ENCODE data around the gene PIGQ.

PIGQ gene

DNA sequence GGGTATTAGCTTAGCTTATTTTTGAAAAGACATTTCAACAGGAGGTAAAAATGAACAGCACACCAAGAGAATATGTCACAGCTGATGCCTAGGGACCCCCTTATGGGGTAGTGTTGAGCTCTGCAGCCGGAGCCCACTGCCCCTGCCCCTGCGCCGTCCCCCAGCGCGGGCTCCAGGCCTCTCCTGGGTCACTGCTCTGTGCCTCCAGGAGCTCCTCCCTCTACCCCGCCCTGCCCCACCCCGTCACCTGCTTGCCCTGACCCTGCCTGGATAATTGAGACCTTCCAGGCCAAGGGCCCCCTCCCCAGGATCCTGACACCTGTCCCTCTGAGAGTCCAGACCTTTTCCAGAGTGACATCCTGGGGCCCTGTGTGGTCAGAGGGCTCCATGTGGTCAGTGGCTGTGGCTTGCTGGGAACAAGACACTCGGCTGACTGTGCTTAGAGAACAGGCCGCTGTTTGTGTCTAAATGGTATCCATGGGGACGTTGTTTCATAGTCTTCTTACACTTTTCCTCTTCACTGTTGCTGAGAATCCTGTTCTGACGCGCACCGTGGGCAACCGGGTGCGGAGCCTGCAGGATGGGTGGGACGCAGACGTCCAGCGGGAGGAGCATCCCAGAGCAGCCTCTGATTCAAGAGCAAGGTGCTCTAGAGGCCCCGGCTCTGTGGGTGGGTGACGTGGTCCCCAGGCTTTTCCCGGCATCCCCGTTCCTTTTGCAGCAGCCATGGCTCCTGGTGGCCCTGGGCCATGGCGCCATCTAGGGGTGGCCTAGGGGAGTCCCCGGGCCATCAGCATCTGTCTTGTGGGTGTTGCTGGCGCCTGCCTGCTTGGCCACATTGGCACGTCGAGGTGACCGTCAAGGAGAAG is 41.0 kb downstream of the PIGQ start:
- DNase-seq: peak; percentile 73

GRCh38 chr16:615122-615521 is 45.4 kb downstream of the PIGQ start:
- no peak for DNase-seq

- no peak for DNase-seq
These were observed 47.2 kb downstream of the PIGQ start for GRCh38 chr16:616733-617586.

GRCh38 chr16:617855-618254 is 48.1 kb downstream of the PIGQ start:
- no peak for DNase-seq

DNA sequence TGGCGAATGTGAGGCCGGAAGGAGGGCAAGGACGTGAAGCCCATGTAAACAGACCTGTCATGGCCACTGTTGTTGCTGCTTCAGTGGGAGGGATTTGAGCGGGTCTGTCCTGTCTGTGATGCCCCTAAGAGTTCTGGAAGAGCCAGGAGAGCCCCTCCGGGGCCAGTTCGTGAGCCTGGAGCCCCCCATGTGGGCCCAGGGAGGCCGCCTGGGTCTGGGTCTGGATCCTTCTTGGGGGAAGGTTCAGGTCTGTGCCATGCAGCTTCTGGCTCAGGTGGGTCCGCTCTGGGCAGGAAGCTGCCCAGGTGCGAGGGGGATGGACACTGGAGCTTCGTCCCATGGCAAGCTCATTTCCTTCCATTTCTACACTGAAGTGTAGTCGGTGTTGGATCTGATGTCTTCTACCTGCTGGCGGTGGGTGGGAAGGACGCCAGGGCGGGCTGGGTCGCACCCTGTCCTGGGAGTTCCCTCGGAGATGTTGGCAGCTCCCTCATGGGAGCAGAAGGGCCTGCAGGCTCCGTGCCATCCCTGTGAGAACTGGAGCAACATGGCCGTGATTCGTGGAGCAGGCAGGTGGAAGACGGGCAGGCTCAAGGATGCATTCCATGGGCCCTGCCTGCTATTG is 49.8 kb downstream of the PIGQ start:
- DNase-seq: no peak

- no peak for DNase-seq
These were observed 51.1 kb downstream of the PIGQ start for GRCh38 chr16:620700-621525.

DNA sequence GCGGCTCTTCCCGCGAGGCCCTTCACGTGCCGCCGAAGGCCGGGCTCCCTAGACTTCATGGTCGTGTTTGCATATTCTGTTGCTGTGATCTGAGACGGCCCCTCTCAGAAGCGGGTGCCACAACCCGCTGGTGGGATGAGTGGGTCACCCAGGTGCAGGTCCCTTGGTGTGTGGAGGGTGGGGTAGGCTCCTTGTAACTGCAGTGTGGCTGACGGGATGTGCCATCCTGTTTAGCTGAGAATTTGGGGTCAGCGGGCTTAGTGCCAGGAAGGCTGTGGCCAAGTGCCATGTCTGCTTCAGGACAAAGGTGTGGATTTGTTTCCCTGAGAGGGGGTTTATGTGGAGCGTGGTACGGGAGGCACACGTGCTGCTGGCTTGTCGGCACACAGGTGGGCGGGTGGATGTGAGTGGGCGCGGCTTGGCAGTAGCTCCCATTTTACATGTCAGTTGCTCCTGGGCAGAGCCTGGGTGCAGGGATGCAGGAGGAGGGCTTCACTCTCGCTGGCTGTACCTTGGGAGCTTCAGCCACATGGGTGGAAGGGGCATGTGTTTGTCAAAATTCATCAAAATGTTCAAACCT is 51.8 kb downstream of the PIGQ start:
- DNase-seq: no peak

DNA sequence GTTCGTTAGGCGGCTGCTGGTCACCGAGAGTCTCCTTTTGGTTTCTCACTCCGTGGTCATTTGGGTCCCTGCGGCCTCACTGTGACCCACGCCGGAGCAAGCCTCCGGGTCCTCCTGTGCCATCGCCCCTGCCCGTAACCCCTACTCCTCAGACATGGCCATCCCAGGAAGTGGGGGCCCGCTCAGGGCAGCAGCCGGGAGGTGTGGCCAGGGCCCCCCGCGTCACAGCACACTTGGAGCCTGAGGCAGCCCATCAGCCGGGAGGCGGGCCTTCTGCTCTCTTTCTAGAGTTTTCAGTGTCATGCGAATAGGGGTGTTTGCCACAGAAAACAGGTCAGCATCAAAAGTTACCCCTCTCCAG is 53.1 kb downstream of the PIGQ start:
- no peak for DNase-seq

DNA sequence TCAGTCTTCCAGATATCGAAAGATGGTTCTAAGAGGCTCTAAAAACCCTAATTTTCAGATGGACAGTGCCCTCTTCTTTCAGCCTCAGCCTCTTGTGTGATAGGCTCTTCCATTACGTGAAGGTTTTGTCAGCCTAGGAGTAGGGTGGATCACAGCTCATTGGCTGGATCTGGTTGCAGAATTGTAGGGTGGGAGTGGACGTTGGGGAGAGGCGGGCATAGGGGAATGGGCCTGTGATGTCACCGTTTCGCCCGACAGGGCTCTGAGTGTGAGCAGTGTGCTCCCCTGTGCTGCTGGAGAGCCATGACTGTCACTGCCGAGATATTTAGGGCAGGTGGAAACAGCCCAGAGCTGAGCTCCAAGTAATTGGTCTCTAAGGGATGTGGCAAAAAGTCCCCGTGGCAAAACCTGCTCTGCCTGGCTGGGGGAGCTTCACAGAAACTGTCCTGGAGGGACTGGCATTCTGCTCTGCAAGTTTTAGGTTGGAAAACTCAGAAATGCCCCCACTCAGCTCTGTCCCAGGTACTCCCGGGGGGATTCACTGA is 54.8 kb downstream of the PIGQ start:
- DNase-seq: no peak

DNA sequence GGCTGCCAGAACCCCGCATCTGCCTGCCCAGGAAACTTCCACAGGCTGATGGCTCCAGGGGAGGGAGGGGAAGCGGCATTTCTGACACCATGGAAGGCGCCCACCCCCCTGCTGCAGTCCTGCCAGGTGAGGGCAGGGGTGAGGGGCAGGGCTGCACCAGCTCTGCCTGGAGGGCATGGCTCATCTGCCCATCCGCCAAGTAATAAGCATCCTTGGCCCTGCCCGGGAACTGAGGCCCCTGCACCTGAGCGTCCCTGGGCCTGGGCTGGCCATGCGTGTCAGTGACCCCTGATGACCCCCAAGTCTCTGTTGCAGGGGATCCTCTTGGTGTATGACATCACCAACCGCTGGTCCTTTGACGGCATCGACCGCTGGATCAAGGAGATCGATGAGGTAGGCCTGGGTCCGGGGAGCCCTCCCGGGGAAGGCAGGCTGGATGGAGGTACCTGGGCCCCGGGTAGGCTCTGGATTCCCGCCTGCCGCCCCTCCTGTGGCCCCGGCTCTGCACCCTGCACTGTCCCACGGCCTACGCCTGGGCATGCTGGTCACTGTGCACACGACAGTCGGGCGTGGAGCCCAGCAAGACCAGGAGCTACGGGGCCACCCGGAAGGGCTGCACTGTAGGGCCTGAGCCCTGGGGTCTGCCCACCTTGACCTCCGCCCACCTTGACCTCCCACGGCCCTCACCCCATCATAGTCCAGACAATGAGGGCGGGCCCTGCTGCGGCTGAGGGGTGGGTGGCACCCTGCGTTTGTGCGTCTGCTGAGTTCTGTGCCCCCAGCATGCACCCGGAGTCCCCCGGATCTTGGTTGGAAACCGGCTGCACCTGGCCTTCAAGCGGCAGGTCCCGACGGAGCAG is 55.6 kb downstream of the PIGQ start:
- no peak for DNase-seq

DNA sequence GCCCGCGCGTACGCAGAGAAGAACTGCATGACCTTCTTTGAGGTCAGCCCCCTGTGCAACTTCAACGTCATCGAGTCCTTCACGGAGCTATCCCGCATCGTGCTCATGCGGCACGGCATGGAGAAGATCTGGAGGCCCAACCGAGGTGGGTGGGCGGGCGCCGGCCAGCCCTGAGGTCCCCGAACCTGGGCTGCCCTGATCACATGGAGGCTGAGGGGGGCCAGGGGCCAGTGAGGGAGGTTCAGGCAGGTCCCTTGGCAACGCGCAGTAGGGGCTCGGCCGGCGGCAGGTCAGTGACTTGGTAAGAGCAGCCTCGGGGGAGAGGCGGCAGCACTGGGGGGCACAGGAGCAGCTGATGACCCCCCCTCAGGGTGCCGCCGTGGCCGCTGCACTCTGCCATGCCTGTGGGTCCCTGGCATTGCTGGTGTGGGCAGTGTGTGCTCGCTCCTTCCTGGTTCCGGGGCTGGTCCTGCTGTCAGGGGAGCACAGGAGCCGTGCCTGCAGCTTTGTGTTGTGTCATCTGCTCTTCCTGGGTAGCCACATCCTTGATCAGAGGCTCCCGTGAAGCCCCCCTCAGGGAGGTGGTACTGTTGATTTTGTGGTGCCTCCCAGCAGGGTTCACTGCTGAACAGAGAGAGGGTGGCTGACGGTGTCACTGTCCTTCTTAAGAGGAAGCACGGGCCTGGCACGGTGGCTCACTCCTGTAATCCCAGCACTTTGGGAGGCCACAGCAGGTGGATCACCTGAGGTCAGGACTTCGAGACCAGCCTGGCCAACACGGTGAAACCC is 56.4 kb downstream of the PIGQ start:
- DNase-seq: no peak

DNA sequence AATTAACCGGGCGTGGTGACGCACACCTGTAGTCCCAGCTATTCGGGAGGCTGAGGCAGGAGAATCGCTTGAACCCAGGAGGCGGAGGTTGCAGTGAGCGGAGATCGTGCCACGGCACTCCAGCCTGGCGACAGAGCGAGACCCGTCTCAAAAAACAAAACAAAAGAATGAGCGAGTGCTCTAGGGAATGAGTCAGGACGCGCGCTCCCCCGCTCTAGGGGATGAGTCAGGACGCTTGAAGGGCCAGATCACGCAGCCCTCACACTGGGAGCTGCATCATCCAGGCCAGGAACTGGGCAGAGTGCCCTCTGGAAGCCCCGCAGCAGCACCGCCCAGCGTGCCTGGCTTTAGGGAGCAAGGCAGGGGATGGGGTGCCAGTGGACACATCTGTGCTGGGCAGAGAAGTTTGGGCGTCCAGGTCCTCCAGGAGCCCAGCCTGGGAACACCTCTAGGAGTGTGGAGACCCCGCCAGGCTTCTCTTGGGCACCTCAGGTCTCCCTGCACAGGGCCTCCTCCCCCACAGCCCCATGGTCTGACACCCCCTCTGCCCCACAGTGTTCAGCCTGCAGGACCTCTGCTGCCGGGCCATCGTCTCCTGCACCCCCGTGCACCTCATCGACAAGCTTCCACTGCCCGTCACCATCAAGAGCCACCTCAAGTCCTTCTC is 57.2 kb downstream of the PIGQ start:
- no peak for DNase-seq

DNA sequence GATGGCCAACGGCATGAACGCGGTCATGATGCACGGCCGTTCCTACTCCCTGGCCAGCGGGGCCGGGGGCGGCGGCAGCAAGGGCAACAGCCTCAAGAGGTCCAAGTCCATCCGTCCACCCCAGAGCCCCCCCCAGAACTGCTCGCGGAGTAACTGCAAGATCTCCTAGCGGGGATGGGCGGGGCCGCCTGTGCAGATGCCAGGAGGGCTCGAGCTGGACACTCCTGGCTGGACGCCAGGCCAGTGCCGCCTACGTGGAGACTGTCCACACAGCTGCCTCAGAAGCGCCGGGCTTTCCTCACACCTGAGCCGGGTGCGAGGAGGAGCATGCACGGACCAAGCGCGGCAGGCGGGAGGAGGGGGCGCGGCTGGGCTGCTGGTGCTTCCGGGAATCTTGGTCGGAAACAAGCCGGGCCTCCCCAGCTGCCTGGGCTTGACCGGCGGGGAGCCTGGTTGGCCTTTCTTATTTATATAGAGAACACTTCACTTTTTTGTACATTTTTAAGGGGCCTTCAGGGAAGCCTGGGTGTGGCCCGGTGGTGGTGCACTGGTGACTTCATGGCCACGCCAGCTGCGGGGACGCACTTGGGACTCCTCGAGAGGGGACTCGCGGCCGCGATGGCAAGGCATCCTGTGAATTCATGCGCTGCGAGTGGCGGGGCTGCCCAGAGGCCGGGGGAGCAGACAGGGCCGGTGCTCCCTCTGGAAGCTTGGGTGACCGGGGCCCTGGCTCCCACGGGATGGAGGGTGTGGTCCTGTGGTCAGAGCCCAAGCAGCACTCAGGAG is 57.9 kb downstream of the PIGQ start:
- no peak for DNase-seq

DNA sequence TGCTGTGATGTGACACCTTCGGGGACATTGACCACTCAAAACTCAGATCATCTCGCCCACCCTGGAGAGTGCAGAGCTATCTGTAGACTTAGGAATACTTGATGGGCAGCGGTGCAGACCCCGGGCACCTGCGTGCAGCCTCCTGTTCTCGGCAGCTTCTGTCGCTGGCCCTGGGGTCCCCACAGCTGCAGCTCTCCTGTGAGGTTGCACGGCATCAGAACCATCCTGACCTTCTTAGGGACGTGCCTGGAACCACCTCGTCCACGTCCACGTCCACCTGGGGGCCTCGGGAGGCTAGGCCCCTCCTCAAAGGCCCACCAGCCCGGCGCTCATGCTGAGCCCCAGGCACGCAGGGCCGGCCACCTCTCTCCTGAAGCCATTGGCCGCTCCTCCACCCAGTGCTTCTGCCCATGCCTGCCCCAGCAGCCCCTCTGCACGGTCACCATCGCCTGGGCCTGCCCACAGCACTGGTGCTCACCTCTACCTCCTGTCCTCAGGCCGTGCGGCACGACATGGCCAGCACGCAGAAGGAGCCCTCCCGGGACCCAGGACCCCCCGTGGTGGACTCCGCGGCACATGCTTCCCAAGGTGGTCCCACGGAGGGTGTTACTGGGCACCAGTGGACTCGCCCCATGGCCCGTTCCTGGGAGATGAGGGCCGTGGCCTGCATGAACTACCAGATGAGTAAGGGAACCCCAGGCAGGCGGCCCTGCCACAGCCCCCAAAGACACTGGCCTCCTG is 58.7 kb downstream of the PIGQ start:
- no peak for DNase-seq

GRCh38 chr16:629185-629832 is 59.5 kb downstream of the PIGQ start:
- no peak for DNase-seq

GRCh38 chr16:629833-630248 is 60.1 kb downstream of the PIGQ start:
- no peak for DNase-seq

DNA sequence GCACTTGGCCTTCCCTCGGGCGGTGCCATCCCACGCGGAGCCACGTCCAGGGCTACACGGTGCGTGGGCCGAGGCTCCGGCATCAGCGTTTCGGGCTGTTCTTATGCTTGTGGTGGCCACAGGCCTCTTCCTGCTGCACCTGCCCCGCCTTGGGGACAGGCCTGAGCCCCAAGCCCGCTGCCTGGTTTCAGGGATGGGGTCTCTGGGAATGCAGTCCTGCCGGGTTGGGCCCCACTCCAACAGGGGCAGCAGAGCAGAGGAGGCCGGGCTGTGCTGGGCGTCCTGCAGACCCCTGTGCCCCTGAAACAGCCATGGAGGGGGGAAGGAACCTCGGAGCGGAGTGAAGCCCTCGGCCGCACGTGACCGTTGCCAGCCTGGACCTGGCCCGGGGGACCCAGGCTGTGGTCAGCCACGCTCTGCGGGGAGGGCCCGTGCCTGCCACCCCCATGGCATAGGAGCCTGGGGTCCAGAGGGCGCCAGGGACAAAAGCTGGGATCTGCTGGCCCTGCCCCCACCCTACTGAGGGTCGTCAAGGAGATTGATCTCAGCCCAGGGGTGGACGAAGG is 60.6 kb downstream of the PIGQ start:
- no peak for DNase-seq
